ENCODE measurements around the gene KCNG2. TPM values are rescaled to one million over a fixed set of nuclear protein-coding genes. Genes with fewer than 3 reads are reported as not detected.

The KCNG2 gene
- total and polyA plus RNA-seq, 10 of the 15 experiments (the other 5 are each of a cell fraction or from before 2014, with no cell fraction given) = 0.20 to 0.23 TPM; not detected in 8

DNA sequence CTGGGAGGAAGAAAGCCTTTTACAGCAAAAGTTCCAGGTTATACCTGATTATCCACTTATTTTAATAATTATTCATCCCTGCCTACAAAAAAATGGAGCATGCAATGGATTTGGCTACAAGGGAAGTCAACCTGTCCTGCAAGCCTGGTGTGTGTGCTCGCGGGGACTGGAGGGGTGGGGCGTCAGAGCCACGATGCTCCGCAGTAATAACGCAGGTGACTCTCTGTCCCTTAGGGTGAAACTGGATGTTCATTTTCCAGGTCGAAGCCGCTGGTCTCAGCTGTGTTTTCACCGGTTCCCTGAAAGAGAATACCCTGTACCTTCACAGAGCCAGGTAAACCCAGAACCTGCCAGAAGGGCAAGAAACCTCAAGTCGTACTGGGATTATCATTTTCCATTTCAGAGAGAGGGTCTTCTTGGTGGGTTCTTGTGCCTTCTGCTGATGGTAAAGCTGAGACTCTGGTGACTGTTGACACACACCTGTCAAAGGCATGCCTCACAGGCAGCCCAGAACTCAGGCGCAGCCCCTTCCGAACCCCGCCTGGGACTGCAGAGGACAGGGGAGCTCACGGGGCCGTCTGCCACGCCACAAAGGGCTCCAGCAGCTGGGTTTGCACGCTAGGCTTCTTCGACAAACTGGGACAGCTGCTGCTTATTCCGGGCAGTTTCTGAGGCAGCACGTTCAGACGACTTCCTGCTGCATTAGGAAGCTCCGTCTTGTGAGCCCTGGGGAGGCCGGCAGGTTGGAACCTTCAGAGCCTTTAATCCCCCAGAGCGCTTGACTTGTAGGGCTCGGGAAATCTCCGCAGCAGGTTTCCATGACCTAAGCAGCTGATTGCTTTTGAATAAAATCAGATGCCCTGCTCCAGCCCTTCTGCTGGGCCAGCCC, 58.6 kb downstream of the KCNG2 start:
- FAIRE-seq = peak; percentile 52
- Histone ChIP-seq H3K4me2 (ENCODE audit: control insufficient read depth, insufficient read depth) (peak overlapping the region; percentile 24), H2AFZ (ENCODE audit: control insufficient read depth, low read depth, low read length) (peak overlapping the region; percentile 1; the same call in 1 of the 2 replicates), H3K4me3 (no peak overlapping the region), H3K4me1 (ENCODE audit: control insufficient read depth, insufficient read depth, low read length) (peaks cover 10% of the 10 kb centered on the region), H3K36me3 (ENCODE audit: control insufficient read depth in 2 of 2, insufficient read depth in 2 of 2, low read length in 1 of 2) (no peaks in the 10 kb centered on the region), H3K27me3 (replicated peaks in 1 of 2; ENCODE audit: control insufficient read depth in 2 of 2, insufficient read depth in 2 of 2, low read length in 1 of 2) (no peaks in the 10 kb centered on the region), H3K9ac (ENCODE audit: control insufficient read depth, insufficient read depth, low read length) (no peak overlapping the region), H4K20me1 (ENCODE audit: control insufficient read depth, insufficient read depth) (no peaks in the 10 kb centered on the region), H3K9me3 (replicated peaks; ENCODE audit: control insufficient read depth, insufficient read depth, low read length) (no peaks in the 10 kb centered on the region), H3K79me2 (ENCODE audit: control insufficient read depth, insufficient read depth, low read length) (no peaks in the 10 kb centered on the region), H3K27ac (ENCODE audit: control insufficient read depth, insufficient read depth) (no peak overlapping the region)
- ChIA-PET RAD21 (ENCODE audit: unreplicated experiment) (no interaction called here), CTCF (no interaction called here), POLR2A (no interaction called here), SMC1A (ENCODE audit: uncharacterized antibody, unreplicated experiment) (no interaction called here)
- WGBS (ENCODE audit: insufficient coverage, insufficient replicate concordance, low lambda C conversion rate, missing lambda C conversion rate) = 41% methylated on average over 26 of the region's 26 CpGs
- intact Hi-C loops (cut with micrococcal nuclease; ENCODE audit: unreplicated experiment) = no loop called here
- TF ChIP-seq RUNX3 (IDR thresholded peaks at IDR 0.05; ENCODE audit: low read length) (no peak), MTA2 (IDR thresholded peaks at IDR 0.05; ENCODE audit: low read depth) (no peak), KLF5 (IDR thresholded peaks at IDR 0.05; ENCODE audit: partially characterized antibody) (no peak), TCF3 (IDR thresholded peaks at IDR 0.05; ENCODE audit: borderline replicate concordance, insufficient read depth, low read depth, low read length) (0 out of 2 replicates have a peak, but pooled peaks have one; percentile 37), DPF2 (IDR thresholded peaks at IDR 0.05) (no peak), SMAD5 (IDR thresholded peaks at IDR 0.05; ENCODE audit: low read depth) (no peak), PML (IDR thresholded peaks at IDR 0.05; ENCODE audit: low read length) (no peak), BACH1 (IDR thresholded peaks at IDR 0.05; ENCODE audit: borderline replicate concordance) (no peak), YY1 (IDR thresholded peaks at IDR 0.05; ENCODE audit: low read depth, low read length) (no peak), BHLHE40 (IDR thresholded peaks at IDR 0.05; ENCODE audit: borderline replicate concordance in 1 of 2, low read depth in 2 of 2, low read length in 1 of 2) (peak in 1 of 2 experiments; percentile 33; a peak in 1 of 4 replicates), CHD4 (IDR thresholded peaks at IDR 0.05) (no peak), MEF2A (IDR thresholded peaks at IDR 0.05; ENCODE audit: insufficient read depth, low read depth, low read length) (no peak), PAX8 (IDR thresholded peaks at IDR 0.05) (no peak), TCF12 (IDR thresholded peaks at IDR 0.05; ENCODE audit: low read depth, low read length) (peak; percentile 61; the same call in 1 of the 2 replicates), GABPA (IDR thresholded peaks at IDR 0.05; ENCODE audit: low read depth) (no peak), SMAD1 (IDR thresholded peaks at IDR 0.05; ENCODE audit: low read depth, partially characterized antibody) (no peak)
- TF ChIP-seq, protein P1, sequence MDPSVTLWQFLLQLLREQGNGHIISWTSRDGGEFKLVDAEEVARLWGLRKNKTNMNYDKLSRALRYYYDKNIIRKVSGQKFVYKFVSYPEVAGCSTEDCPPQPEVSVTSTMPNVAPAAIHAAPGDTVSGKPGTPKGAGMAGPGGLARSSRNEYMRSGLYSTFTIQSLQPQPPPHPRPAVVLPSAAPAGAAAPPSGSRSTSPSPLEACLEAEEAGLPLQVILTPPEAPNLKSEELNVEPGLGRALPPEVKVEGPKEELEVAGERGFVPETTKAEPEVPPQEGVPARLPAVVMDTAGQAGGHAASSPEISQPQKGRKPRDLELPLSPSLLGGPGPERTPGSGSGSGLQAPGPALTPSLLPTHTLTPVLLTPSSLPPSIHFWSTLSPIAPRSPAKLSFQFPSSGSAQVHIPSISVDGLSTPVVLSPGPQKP (IDR thresholded peaks at IDR 0.05; ENCODE audit: low read depth, low read length) = no peak
- TF ChIP-seq, protein P2, sequence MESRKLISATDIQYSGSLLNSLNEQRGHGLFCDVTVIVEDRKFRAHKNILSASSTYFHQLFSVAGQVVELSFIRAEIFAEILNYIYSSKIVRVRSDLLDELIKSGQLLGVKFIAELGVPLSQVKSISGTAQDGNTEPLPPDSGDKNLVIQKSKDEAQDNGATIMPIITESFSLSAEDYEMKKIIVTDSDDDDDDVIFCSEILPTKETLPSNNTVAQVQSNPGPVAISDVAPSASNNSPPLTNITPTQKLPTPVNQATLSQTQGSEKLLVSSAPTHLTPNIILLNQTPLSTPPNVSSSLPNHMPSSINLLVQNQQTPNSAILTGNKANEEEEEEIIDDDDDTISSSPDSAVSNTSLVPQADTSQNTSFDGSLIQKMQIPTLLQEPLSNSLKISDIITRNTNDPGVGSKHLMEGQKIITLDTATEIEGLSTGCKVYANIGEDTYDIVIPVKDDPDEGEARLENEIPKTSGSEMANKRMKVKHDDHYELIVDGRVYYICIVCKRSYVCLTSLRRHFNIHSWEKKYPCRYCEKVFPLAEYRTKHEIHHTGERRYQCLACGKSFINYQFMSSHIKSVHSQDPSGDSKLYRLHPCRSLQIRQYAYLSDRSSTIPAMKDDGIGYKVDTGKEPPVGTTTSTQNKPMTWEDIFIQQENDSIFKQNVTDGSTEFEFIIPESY (IDR thresholded peaks at IDR 0.05) = no peak
- BruUV-seq (replicated peaks) = no TSS peak
- peak; percentile 58 for ATAC-seq
- no peak for DNase-seq (ENCODE audit: low read depth, low spot score)
- in situ Hi-C loops (cut with MboI) = no loop called here

Measured in GM12878 (cell line).